HepG2 (cell line): ENCODE measurements around the gene SPINK8. TPM values are rescaled to one million over a fixed set of nuclear protein-coding genes. Genes with fewer than 3 reads are reported as not detected.

ENCODE experiments used
- ATAC-seq: fragments of 200-7000 bp; cut with Tn5 transposase; 3 replicates; pipeline ENCODE4 v1.9.1; 2020; ENCODE audit warnings: mild to moderate bottlenecking, moderate library complexity
- BruUV-seq: library from RNA; stranded (reverse); fragments of 400-500 nt; replicated peaks from 2 replicates; lab custom pipeline; 2021; lab: Mats Ljungman, UMichigan
- CTCF ChIA-PET: fragments of 300-600 bp; formaldehyde crosslinking; extraction: SDS; loops from one replicate; lab custom pipeline; 2021; ENCODE audit warnings: low total read pairs, inconsistent platforms, low intra/inter-chr PET ratio; lab: Yijun Ruan, JAX
- POLR2A ChIA-PET: fragments of 350-600 bp; sonication (Branson Sonifier 250); formaldehyde crosslinking; loops from one replicate; lab custom pipeline; 2020; ENCODE audit warnings: antibody characterized with exemption, inconsistent platforms; lab: Yijun Ruan, JAX
- DNase-seq: peaks from one replicate; pipeline ENCODE4 v3.0.0-alpha.2; 2015; ENCODE audit warnings: low spot score
- FAIRE-seq: peaks from 3 replicates; lab custom pipeline; 2011; peaks lifted over from hg19 to GRCh38; lab: Jason Lieb, UNC
- H2AFZ ChIP-seq: one replicate; pipeline ENCODE4 v1.6.1; 2011; ENCODE audit warnings: low read length, inconsistent platforms
- H3K27ac ChIP-seq: fragments of 300-600 bp; 3 replicates; pipeline ENCODE4 v1.8.0; 2011; ENCODE audit warnings: mixed run types, mild to moderate bottlenecking, mixed read lengths, low read length, inconsistent platforms; ENCODE audit not compliant: insufficient read depth; ENCODE audit errors: extremely low read length
- H3K27me3 ChIP-seq, 2 experiments: fragments of 200-600 bp in 1 of 2; 2 replicates in 1 of 2; 3 replicates in 1 of 2; pipeline versions ENCODE4 v1.6.0 to v1.8.0; 2011; ENCODE audit warnings: low read length in 2 of 2, mild to moderate bottlenecking in 2 of 2, moderate library complexity in 2 of 2, inconsistent platforms in 1 of 2; ENCODE audit not compliant: insufficient read depth in 2 of 2, control insufficient read depth in 1 of 2
- H3K36me3 ChIP-seq, 2 experiments: fragments of 200-600 bp in 1 of 2; replicated peaks in 1 of 2; 2 replicates in 1 of 2; 3 replicates in 1 of 2; pipeline versions ENCODE4 v1.5.1 to v1.8.0; 2011; ENCODE audit warnings: low read length in 2 of 2, inconsistent platforms in 1 of 2; ENCODE audit not compliant: insufficient read depth in 2 of 2, control insufficient read depth in 1 of 2
- H3K4me1 ChIP-seq: 2 replicates; pipeline ENCODE4 v1.5.1; 2012; ENCODE audit warnings: low read length, inconsistent platforms; ENCODE audit not compliant: insufficient read depth
- H3K4me2 ChIP-seq: 2 replicates; pipeline ENCODE4 v1.6.0; 2011; ENCODE audit warnings: low read depth, low read length, inconsistent platforms
- H3K4me3 ChIP-seq, 3 experiments: fragments of 200-600 bp in 1 of 3; sonication (generic), shearing (Covaris generic) in 1 of 3; replicated peaks in 1 of 3; 2 replicates each; pipeline ENCODE4 v1.5.1; 2011 to 2016; ENCODE audit warnings: low read length in 3 of 3, inconsistent platforms in 2 of 3, low read depth in 2 of 3, mild to moderate bottlenecking in 2 of 3, control low read depth in 1 of 3, mixed read lengths in 1 of 3; ENCODE audit not compliant: insufficient read depth in 1 of 3
- H3K79me2 ChIP-seq: one replicate; pipeline ENCODE4 v1.6.1; 2011; ENCODE audit warnings: low read length, inconsistent platforms; ENCODE audit not compliant: insufficient read depth
- H3K9ac ChIP-seq: 2 replicates; pipeline ENCODE4 v1.6.0; 2011; ENCODE audit warnings: mild to moderate bottlenecking, low read depth, low read length, inconsistent platforms; ENCODE audit not compliant: insufficient read depth
- H3K9me3 ChIP-seq: 2 replicates; pipeline ENCODE4 v1.5.1; 2012; ENCODE audit warnings: mild to moderate bottlenecking, low read length
- H4K20me1 ChIP-seq: 2 replicates; pipeline ENCODE4 v1.6.0; 2011; ENCODE audit warnings: inconsistent platforms, mild to moderate bottlenecking, low read length, moderate library complexity; ENCODE audit not compliant: insufficient read depth
- CEBPB ChIP-seq: IDR thresholded peaks from 2 replicates; pipeline ENCODE4 v1.6.1; 2011; ENCODE audit warnings: low read depth, low read length, improper control_type of control experiment, borderline replicate concordance
- LBX2 ChIP-seq: sonication (generic); formaldehyde crosslinking; IDR thresholded peaks from 2 replicates; pipeline ENCODE4 v1.5.0; 2020; ENCODE audit warnings: missing genetic modification reagents, mild to moderate bottlenecking, borderline replicate concordance
- PRPF4 ChIP-seq: fragments of 200-400 bp; formaldehyde crosslinking; IDR thresholded peaks from 2 replicates; pipeline ENCODE4 v1.6.1; 2016; ENCODE audit warnings: low read length, low read depth; ENCODE audit not compliant: poor library complexity, severe bottlenecking
- RBFOX2 ChIP-seq: fragments of 200-400 bp; formaldehyde crosslinking; IDR thresholded peaks from 2 replicates; pipeline ENCODE4 v1.6.1; 2017; ENCODE audit warnings: low read depth, mild to moderate bottlenecking, low read length
- SETDB1 ChIP-seq: sonication (generic); formaldehyde crosslinking; IDR thresholded peaks from 2 replicates; pipeline ENCODE4 v1.5.1; 2020; ENCODE audit warnings: missing genetic modification reagents, mild to moderate bottlenecking, borderline replicate concordance
- U2AF1 ChIP-seq: fragments of 200-400 bp; formaldehyde crosslinking; optimal IDR thresholded peaks from 2 replicates; pipeline ENCODE3; 2017; ENCODE audit warnings: mild to moderate bottlenecking, low read depth, low read length
- ZC3H4 ChIP-seq: sonication (generic); formaldehyde crosslinking; IDR thresholded peaks from 2 replicates; pipeline ENCODE4 v1.4.0; 2020; ENCODE audit warnings: missing genetic modification reagents, borderline replicate concordance
- ZGPAT ChIP-seq: IDR thresholded peaks from 2 replicates; pipeline ENCODE4 v1.6.1; 2016; ENCODE audit warnings: mild to moderate bottlenecking
- ZMYM3 ChIP-seq: sonication (generic); formaldehyde crosslinking; IDR thresholded peaks from 2 replicates; pipeline ENCODE4 v1.5.1; 2020; ENCODE audit warnings: mild to moderate bottlenecking, missing genetic modification reagents
- ZNF263 ChIP-seq: sonication (generic); formaldehyde crosslinking; IDR thresholded peaks from 2 replicates; pipeline ENCODE4 v1.4.0; 2020; ENCODE audit warnings: missing genetic modification reagents
- ZNF362 ChIP-seq: sonication (generic); formaldehyde crosslinking; IDR thresholded peaks from 2 replicates; pipeline ENCODE4 v1.4.0; 2020; ENCODE audit warnings: missing genetic modification reagents, mild to moderate bottlenecking, borderline replicate concordance
- ZNF704 ChIP-seq: sonication (generic); formaldehyde crosslinking; IDR thresholded peaks from 2 replicates; pipeline ENCODE4 v1.8.1; 2023; ENCODE audit warnings: mild to moderate bottlenecking, inconsistent platforms, moderate library complexity, missing genetic modification reagents, borderline replicate concordance
- ZNF720 ChIP-seq: sonication (generic); formaldehyde crosslinking; IDR thresholded peaks from 2 replicates; pipeline ENCODE4 v1.4.0; 2020; ENCODE audit warnings: missing genetic modification reagents
- ZNF878 ChIP-seq: sonication (generic); formaldehyde crosslinking; IDR thresholded peaks from 2 replicates; pipeline ENCODE4 v1.8.1; 2023; ENCODE audit warnings: mild to moderate bottlenecking, missing genetic modification reagents, moderate library complexity
- WGBS: methylation state at CpG from one replicate; pipeline ENCODE4 v1.1.6; 2017; ENCODE audit warnings: low lambda C conversion rate; 5-methylcytosine and 5-hydroxymethylcytosine counted together
- in situ Hi-C: cut with HindIII; loops from 2 replicates; pipeline ENCODE4 v1.10.0; 2017; ENCODE audit warnings: low pct_unique_long_range_greater_than_20kb; ENCODE audit not compliant: extremely low pct_ligation_motif_present
- intact Hi-C: fragments of 100-400 bp; cut with micrococcal nuclease; formaldehyde crosslinking; loops from one replicate; pipeline ENCODE4 v1.10.0; 2022; ENCODE audit not compliant: unreplicated experiment
- polyA plus RNA-seq, 8 experiments: library from polyadenylated mRNA; depleted of rRNA in 3 of 8; stranded (reverse) in 7 of 8; unstranded in 1 of 8; fragments of >200 nt; fragmentation: Illumina TruSeq in 4 of 8; extraction: Trizol in 4 of 8; gene quantifications; 2 replicates each; pipeline versions ENCODE4 v1.2.1 to v1.2.3, GENCODE V29; 2011 to 2016; ENCODE audit warnings: low read depth in 4 of 8, missing spikeins in 1 of 8, mixed read lengths in 1 of 8; ENCODE audit not compliant: insufficient read depth in 1 of 8
- total RNA-seq, 5 experiments: library from RNA; depleted of rRNA; stranded (reverse); fragments of >200 nt; fragmentation: Illumina TruSeq; extraction: Trizol; gene quantifications; 2 replicates each; pipeline ENCODE4 v1.2.3, GENCODE V29; 2016; ENCODE audit warnings: low read depth in 1 of 5

The SPINK8 gene
- total and polyA plus RNA-seq, 2 of the 13 experiments (the other 11 are each of a cell fraction or from before 2014, with no cell fraction given), result not detected

- TF ChIP-seq ZNF362 (no peak), CEBPB (peak; percentile 59; the same call in 1 of the 2 replicates)
- Histone ChIP-seq H3K36me3 (peaks cover 11 to 43% of the 10 kb centered on the region in 2 experiments), H3K27me3 (no peaks in the 10 kb centered on the region), H3K9ac (no peak overlapping the region), H4K20me1 (no peaks in the 10 kb centered on the region), H2AFZ (no peak overlapping the region), H3K4me1 (peaks cover 39% of the 10 kb centered on the region), H3K4me3 (no peak overlapping the region), H3K79me2 (peaks cover 12% of the 10 kb centered on the region), H3K27ac (no peak overlapping the region), H3K9me3 (no peaks in the 10 kb centered on the region), H3K4me2 (no peak overlapping the region)
- ChIA-PET POLR2A (no interaction called here), CTCF (no interaction called here)
- in situ Hi-C loops, result no loop called here
- BruUV-seq, result no TSS peak
- 98% methylated on average over 5 of the region's 5 CpGs for WGBS
- no peak for ATAC-seq
- FAIRE-seq, result no peak
- no peak for DNase-seq
- intact Hi-C loops, result no loop called here
Observed at GRCh38 chr3:48297111-48297810, 36.2 kb downstream of the SPINK8 start.

GRCh38 chr3:48296699-48297098 is 36.8 kb downstream of the SPINK8 start:
- no peak overlapping the region for H2AFZ ChIP-seq
- FAIRE-seq (no peak), DNase-seq (no peak), ATAC-seq (no peak)
- H3K27ac ChIP-seq, result no peak overlapping the region
- intact Hi-C loops, result no loop called here
- ChIA-PET POLR2A (no interaction called here), CTCF (no interaction called here)
- peaks cover 11 to 45% of the 10 kb centered on the region in 2 experiments for H3K36me3 ChIP-seq
- no peak overlapping the region for H3K9ac ChIP-seq
- in situ Hi-C loops, result no loop called here
- H3K4me1 ChIP-seq, result peaks cover 33% of the 10 kb centered on the region
- no peak overlapping the region for H3K4me3 ChIP-seq
- BruUV-seq, result no TSS peak
- no peaks in the 10 kb centered on the region for H3K9me3 ChIP-seq
- 92% methylated on average over 4 of the region's 4 CpGs for WGBS
- no peaks in the 10 kb centered on the region for H4K20me1 ChIP-seq
- no peak overlapping the region for H3K4me2 ChIP-seq
- peaks cover 12% of the 10 kb centered on the region for H3K79me2 ChIP-seq
- no peaks in the 10 kb centered on the region for H3K27me3 ChIP-seq
- no peak for TF ChIP-seq ZMYM3
- TF ChIP-seq RBFOX2, result no peak
- TF ChIP-seq LBX2 (CRISPR knock-in tag), result no peak
- no peak for TF ChIP-seq ZNF704
- TF ChIP-seq PRPF4, result no peak
- TF ChIP-seq ZC3H4, result no peak
- TF ChIP-seq ZNF263 (CRISPR knock-in tag), result no peak
- TF ChIP-seq ZGPAT, result no peak
- TF ChIP-seq U2AF1, result no peak
- no peak for TF ChIP-seq ZNF878 (CRISPR knock-in tag)
- no peak for TF ChIP-seq SETDB1 (CRISPR knock-in tag)
- no peak for TF ChIP-seq ZNF720 (CRISPR knock-in tag)
